ENCODE measurements around the gene APOC3. TPM values are rescaled to one million over a fixed set of nuclear protein-coding genes. Genes with fewer than 3 reads are reported as not detected.

Gene APOC3
- polyA plus RNA-seq (2013, experiment 1 of 4) = not detected
- polyA plus RNA-seq (2013, experiment 2 of 4) = not detected
- 0.64 TPM for polyA plus RNA-seq (2013, experiment 3 of 4)
- polyA plus RNA-seq (2013, experiment 4 of 4) = not detected

DNA sequence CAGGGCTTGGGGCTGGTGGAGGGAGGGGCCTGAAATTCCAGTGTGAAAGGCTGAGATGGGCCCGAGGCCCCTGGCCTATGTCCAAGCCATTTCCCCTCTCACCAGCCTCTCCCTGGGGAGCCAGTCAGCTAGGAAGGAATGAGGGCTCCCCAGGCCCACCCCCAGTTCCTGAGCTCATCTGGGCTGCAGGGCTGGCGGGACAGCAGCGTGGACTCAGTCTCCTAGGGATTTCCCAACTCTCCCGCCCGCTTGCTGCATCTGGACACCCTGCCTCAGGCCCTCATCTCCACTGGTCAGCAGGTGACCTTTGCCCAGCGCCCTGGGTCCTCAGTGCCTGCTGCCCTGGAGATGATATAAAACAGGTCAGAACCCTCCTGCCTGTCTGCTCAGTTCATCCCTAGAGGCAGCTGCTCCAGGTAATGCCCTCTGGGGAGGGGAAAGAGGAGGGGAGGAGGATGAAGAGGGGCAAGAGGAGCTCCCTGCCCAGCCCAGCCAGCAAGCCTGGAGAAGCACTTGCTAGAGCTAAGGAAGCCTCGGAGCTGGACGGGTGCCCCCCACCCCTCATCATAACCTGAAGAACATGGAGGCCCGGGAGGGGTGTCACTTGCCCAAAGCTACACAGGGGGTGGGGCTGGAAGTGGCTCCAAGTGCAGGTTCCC, at the start of gene APOC3:
Gene APOC3, plus strand, starts transcription at position 383 of the 659 bp plus-strand sequence. CDS start 676 bp downstream, outside the sequence.
- peaks cover 1% of the 10 kb centered on the region for H3K27me3 ChIP-seq (ENCODE audit: control insufficient read depth, insufficient read depth, low read length, poor library complexity, severe bottlenecking)
- no peaks in the 10 kb centered on the region for H3K36me3 ChIP-seq (ENCODE audit: control insufficient read depth, insufficient read depth, low read length)
- no peak within 1 kb of the TSS for H3K4me3 ChIP-seq (ENCODE audit: insufficient read depth, low read depth, low read length)
- H3K27ac ChIP-seq (ENCODE audit: insufficient read depth, low read depth, low read length, poor library complexity, severe bottlenecking) = no peak within 1 kb of the TSS
- H3K9me3 ChIP-seq (ENCODE audit: control insufficient read depth, low read length) = no peaks in the 10 kb centered on the region
- 81 to 86% methylated on average over 9 of the region's 9 CpGs for WGBS, 2 experiments
- peaks cover 13% of the 10 kb centered on the region for H3K4me1 ChIP-seq (ENCODE audit: control insufficient read depth, insufficient read depth, low read length)

- H3K27ac ChIP-seq (ENCODE audit: insufficient read depth, low read depth, low read length, poor library complexity, severe bottlenecking) = no peak overlapping the region
- H3K36me3 ChIP-seq (ENCODE audit: control insufficient read depth, insufficient read depth, low read length) = peaks cover 49% of the 10 kb centered on the region
- 94 to 95% methylated on average over 4 of the region's 4 CpGs for WGBS, 2 experiments
- no peaks in the 10 kb centered on the region for H3K9me3 ChIP-seq (ENCODE audit: control insufficient read depth, low read length)
- peaks cover 4% of the 10 kb centered on the region for H3K4me1 ChIP-seq (ENCODE audit: control insufficient read depth, insufficient read depth, low read length)
- H3K27me3 ChIP-seq (ENCODE audit: control insufficient read depth, insufficient read depth, low read length, poor library complexity, severe bottlenecking) = no peaks in the 10 kb centered on the region
- no peak overlapping the region for H3K4me3 ChIP-seq (ENCODE audit: insufficient read depth, low read depth, low read length)
Measured at GRCh38 chr11:116782728-116783127, 47.0 kb upstream of the APOC3 start.

- Histone ChIP-seq H3K36me3 (ENCODE audit: control insufficient read depth, insufficient read depth, low read length) (peaks cover 38% of the 10 kb centered on the region), H3K4me1 (ENCODE audit: control insufficient read depth, insufficient read depth, low read length) (peaks cover 10% of the 10 kb centered on the region), H3K9me3 (ENCODE audit: control insufficient read depth, low read length) (no peaks in the 10 kb centered on the region), H3K27me3 (ENCODE audit: control insufficient read depth, insufficient read depth, low read length, poor library complexity, severe bottlenecking) (peaks cover 18% of the 10 kb centered on the region), H3K4me3 (ENCODE audit: insufficient read depth, low read depth, low read length) (no peak overlapping the region), H3K27ac (ENCODE audit: insufficient read depth, low read depth, low read length, poor library complexity, severe bottlenecking) (no peak overlapping the region)
- 86 to 94% methylated on average over 2 of the region's 2 CpGs for WGBS, 2 experiments
Measured at GRCh38 chr11:116786326-116786725, 43.4 kb upstream of the APOC3 start.

- no peak overlapping the region for H3K27ac ChIP-seq (ENCODE audit: insufficient read depth, low read depth, low read length, poor library complexity, severe bottlenecking)
- no peaks in the 10 kb centered on the region for H3K9me3 ChIP-seq (ENCODE audit: control insufficient read depth, low read length)
- WGBS, 2 experiments = 84 to 87% methylated on average over 5 of the region's 5 CpGs
- H3K27me3 ChIP-seq (ENCODE audit: control insufficient read depth, insufficient read depth, low read length, poor library complexity, severe bottlenecking) = peaks cover 18% of the 10 kb centered on the region
- H3K4me1 ChIP-seq (ENCODE audit: control insufficient read depth, insufficient read depth, low read length) = peaks cover 10% of the 10 kb centered on the region
- H3K4me3 ChIP-seq (ENCODE audit: insufficient read depth, low read depth, low read length) = peak overlapping the region; percentile 66
- peaks cover 36% of the 10 kb centered on the region for H3K36me3 ChIP-seq (ENCODE audit: control insufficient read depth, insufficient read depth, low read length)
Measured at GRCh38 chr11:116786966-116787365, 42.7 kb upstream of the APOC3 start.

DNA sequence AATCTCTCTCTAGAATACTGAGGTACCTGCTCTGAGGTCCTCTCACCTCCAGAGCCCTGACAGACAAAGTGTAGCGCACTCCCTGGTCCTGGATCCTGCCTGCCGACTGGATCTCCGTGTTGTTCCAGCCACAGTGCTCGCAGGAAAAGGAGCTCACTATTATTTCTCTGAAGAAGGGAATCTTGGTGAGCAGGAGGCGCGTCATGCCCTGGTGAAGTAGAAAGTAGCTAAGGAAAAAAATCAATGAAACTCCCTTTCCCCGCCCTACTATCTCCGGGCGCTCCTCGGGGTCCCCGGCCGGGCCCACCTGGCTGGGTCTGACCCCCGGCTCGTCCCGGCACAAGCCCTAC, 42.3 kb upstream of the APOC3 start:
- peaks cover 18% of the 10 kb centered on the region for H3K27me3 ChIP-seq (ENCODE audit: control insufficient read depth, insufficient read depth, low read length, poor library complexity, severe bottlenecking)
- no peak overlapping the region for H3K27ac ChIP-seq (ENCODE audit: insufficient read depth, low read depth, low read length, poor library complexity, severe bottlenecking)
- no peaks in the 10 kb centered on the region for H3K9me3 ChIP-seq (ENCODE audit: control insufficient read depth, low read length)
- H3K4me3 ChIP-seq (ENCODE audit: insufficient read depth, low read depth, low read length) = peak overlapping the region; percentile 66
- 1% methylated on average over 15 of the region's 15 CpGs for WGBS, 2 experiments
- peaks cover 33% of the 10 kb centered on the region for H3K36me3 ChIP-seq (ENCODE audit: control insufficient read depth, insufficient read depth, low read length)
- peaks cover 13% of the 10 kb centered on the region for H3K4me1 ChIP-seq (ENCODE audit: control insufficient read depth, insufficient read depth, low read length)

DNA sequence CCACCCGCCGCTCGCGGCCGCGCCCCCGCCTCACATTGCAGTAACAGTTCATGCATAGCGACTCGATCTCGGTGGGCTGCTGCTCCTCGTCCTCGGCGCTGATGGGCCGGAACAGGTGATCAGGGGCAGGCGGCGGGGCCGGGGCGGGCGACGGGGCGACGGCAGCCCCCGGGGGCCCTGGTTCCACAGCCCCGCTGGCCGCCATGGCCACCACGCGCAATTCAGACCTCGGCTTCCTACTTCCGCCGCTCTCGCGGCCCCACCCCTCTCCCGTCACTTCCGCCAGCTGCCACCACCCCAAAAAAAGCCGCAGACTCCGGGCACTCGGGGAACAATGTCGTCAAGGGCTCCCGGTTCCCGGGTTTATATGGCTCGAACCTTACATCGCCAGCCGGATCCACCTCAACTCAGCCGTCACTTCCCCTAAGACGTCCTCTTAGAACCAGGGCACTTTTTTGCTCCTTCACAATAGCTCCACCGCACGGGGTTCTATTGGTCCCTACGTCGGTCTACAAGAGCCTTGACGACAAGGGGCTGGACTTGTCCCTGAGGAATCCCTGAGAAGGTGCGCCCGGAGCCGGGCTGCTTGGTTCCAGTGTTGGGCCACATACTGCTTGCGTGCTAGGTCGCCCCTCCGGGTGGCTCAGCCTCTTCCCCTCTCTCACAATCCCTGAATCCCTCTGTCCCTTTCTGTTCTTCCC, 41.8 kb upstream of the APOC3 start, which contains the start of gene ZPR1:
Gene ZPR1, minus strand, starts transcription at position 238 of the 701 bp plus-strand sequence. Its CDS starts 33 bp downstream, at position 205.
- Histone ChIP-seq H3K4me1 (ENCODE audit: control insufficient read depth, insufficient read depth, low read length) (peaks cover 13% of the 10 kb centered on the region), H3K36me3 (ENCODE audit: control insufficient read depth, insufficient read depth, low read length) (peaks cover 28% of the 10 kb centered on the region), H3K27me3 (ENCODE audit: control insufficient read depth, insufficient read depth, low read length, poor library complexity, severe bottlenecking) (peaks cover 18% of the 10 kb centered on the region), H3K4me3 (ENCODE audit: insufficient read depth, low read depth, low read length) (peak within 1 kb of the TSS; percentile 66), H3K27ac (ENCODE audit: insufficient read depth, low read depth, low read length, poor library complexity, severe bottlenecking) (no peak within 1 kb of the TSS), H3K9me3 (ENCODE audit: control insufficient read depth, low read length) (no peaks in the 10 kb centered on the region)
- WGBS, 2 experiments = 0% methylated on average over 56 of the region's 56 CpGs

- 71 to 91% methylated on average over 4 of the region's 4 CpGs for WGBS, 2 experiments
Measured at GRCh38 chr11:116788534-116788933, 41.2 kb upstream of the APOC3 start.

DNA sequence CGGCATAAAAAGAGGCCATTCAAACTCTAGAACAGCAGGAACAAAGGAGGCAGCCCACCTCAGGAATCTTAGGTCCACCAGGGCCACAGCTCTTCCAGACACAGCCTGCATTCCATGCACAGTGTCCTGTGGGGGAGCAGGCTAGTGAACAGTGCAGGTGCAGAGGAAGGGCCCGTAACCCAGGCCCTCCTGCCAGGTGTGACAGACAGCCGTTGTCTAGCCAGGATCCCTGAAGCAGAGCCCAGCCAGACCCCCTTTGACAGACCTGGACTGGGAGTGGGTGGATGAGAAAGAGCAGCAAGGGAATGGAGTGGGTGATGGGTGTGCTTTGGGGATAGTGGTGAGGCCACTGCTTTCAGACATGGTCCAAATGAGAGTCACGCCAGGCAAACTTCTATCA, 40.7 kb upstream of the APOC3 start:
- WGBS, 2 experiments = 89 to 91% methylated on average over 4 of the region's 4 CpGs
- H3K4me3 ChIP-seq (ENCODE audit: insufficient read depth, low read depth, low read length) = no peak overlapping the region
- no peak overlapping the region for H3K27ac ChIP-seq (ENCODE audit: insufficient read depth, low read depth, low read length, poor library complexity, severe bottlenecking)

More at GRCh38 chr11:116788534-116788933, 41.2 kb upstream of the APOC3 start:
- Histone ChIP-seq H3K4me1 (ENCODE audit: control insufficient read depth, insufficient read depth, low read length) (peaks cover 13% of the 10 kb centered on the region), H3K9me3 (ENCODE audit: control insufficient read depth, low read length) (no peaks in the 10 kb centered on the region), H3K27ac (ENCODE audit: insufficient read depth, low read depth, low read length, poor library complexity, severe bottlenecking) (no peak overlapping the region), H3K36me3 (ENCODE audit: control insufficient read depth, insufficient read depth, low read length) (peaks cover 23% of the 10 kb centered on the region), H3K4me3 (ENCODE audit: insufficient read depth, low read depth, low read length) (peak overlapping the region; percentile 66), H3K27me3 (ENCODE audit: control insufficient read depth, insufficient read depth, low read length, poor library complexity, severe bottlenecking) (peaks cover 18% of the 10 kb centered on the region)

DNA sequence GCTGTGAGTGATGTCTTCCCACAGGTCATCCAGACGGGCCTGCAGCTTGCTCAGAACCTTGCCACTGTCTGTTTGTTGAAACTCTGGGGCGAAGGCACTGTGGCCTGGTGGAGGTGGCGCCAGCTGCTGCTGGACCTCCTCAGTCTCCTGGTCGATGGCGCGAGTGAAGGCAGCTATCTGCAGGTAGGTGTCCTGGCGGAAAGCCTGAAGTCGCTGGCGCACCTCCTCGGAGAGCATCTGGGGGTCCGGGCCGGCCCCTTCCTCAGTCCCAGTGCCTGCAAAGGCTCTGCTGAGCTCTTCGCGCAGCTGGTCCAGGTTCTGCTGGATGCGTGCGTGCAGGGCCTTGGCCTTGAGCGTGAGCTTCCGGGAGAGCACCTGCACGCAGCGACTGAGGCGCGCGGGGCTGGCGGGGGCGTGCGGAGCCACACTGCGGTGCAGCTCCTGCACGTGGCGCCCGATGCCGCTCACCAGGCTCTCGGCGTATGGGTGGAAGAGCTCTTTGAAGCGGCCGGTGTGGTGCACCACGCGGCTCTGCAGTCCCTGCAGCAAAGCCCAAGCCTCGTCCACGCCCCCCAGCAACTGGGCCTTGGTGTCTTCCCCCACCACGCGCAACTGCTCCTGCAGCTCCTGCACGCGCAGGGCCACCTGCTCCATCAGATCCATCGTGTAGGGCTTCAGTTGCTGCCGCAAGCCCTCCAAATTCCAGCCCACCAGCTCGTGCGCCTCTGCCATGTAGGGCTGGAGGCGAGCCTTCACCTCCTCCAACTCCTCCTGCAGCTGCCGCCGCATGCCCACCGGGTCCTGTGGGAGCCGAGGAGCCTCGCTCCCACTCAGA, 39.3 kb upstream of the APOC3 start:
- Histone ChIP-seq H3K27ac (ENCODE audit: insufficient read depth, low read depth, low read length, poor library complexity, severe bottlenecking) (no peak overlapping the region), H3K4me3 (ENCODE audit: insufficient read depth, low read depth, low read length) (no peak overlapping the region), H3K4me1 (ENCODE audit: control insufficient read depth, insufficient read depth, low read length) (peaks cover 13% of the 10 kb centered on the region), H3K36me3 (ENCODE audit: control insufficient read depth, insufficient read depth, low read length) (peaks cover 4% of the 10 kb centered on the region), H3K9me3 (ENCODE audit: control insufficient read depth, low read length) (no peaks in the 10 kb centered on the region), H3K27me3 (ENCODE audit: control insufficient read depth, insufficient read depth, low read length, poor library complexity, severe bottlenecking) (peaks cover 18% of the 10 kb centered on the region)
- 94% methylated on average over 53 of the region's 53 CpGs for WGBS, 2 experiments

More for the DNA sequence above, 40.7 kb upstream of the APOC3 start:
- Histone ChIP-seq H3K4me1 (ENCODE audit: control insufficient read depth, insufficient read depth, low read length) (peaks cover 13% of the 10 kb centered on the region), H3K36me3 (ENCODE audit: control insufficient read depth, insufficient read depth, low read length) (peaks cover 18% of the 10 kb centered on the region), H3K27me3 (ENCODE audit: control insufficient read depth, insufficient read depth, low read length, poor library complexity, severe bottlenecking) (peaks cover 18% of the 10 kb centered on the region), H3K9me3 (ENCODE audit: control insufficient read depth, low read length) (no peaks in the 10 kb centered on the region)
